Gastrocnemius medialis (tissue), 4 donors: ENCODE results near the gene B4GALT6.

ENCODE experiments used
- POLR2A ChIP-seq, 2 donors: fragments of 450-650 bp; IDR thresholded peaks; one replicate each; pipeline ENCODE4 v1.6.1; 2017; ENCODE audit warnings: antibody characterized with exemption in 2 of 2, mild to moderate bottlenecking in 2 of 2, moderate library complexity in 2 of 2
- TF ChIP-seq, protein P1 (sequence below), 5 experiments: fragments of 450-650 bp in 3 of 5; fragments of 200-600 bp in 2 of 5; sonication (generic) in 2 of 5; IDR thresholded peaks in 4 of 5; conservative IDR thresholded peaks in 1 of 5; 1 replicate in 4 of 5; 2 replicates in 1 of 5; pipeline ENCODE4 v1.5.1; 2016 to 2019; ENCODE audit warnings: antibody characterized with exemption in 5 of 5, mild to moderate bottlenecking in 3 of 5, moderate library complexity in 3 of 5

DNA sequence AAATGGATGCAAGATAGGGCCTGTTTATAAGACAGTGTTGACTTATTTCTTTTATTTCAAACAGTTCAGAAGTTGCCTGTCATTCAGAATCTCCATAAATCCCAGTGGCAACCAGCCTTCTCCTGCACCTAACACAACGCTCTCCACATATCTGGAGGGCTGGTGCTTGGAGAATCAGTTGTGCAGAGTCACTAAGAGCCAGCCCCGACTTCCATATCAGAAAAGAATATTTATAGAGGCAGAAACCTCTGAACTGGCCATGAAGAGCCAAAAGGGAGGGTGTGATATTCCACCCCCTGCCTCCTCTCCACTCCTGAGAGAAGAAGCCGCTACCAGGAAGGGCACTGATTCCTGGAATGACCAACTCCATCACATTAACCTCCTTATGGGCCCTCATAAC, 34.0 kb upstream of the B4GALT6 start:
- TF ChIP-seq, protein P1, sequence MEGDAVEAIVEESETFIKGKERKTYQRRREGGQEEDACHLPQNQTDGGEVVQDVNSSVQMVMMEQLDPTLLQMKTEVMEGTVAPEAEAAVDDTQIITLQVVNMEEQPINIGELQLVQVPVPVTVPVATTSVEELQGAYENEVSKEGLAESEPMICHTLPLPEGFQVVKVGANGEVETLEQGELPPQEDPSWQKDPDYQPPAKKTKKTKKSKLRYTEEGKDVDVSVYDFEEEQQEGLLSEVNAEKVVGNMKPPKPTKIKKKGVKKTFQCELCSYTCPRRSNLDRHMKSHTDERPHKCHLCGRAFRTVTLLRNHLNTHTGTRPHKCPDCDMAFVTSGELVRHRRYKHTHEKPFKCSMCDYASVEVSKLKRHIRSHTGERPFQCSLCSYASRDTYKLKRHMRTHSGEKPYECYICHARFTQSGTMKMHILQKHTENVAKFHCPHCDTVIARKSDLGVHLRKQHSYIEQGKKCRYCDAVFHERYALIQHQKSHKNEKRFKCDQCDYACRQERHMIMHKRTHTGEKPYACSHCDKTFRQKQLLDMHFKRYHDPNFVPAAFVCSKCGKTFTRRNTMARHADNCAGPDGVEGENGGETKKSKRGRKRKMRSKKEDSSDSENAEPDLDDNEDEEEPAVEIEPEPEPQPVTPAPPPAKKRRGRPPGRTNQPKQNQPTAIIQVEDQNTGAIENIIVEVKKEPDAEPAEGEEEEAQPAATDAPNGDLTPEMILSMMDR (IDR thresholded peaks at IDR 0.05 in 4 of 5, conservative IDR thresholded peaks at IDR 0.05 in 1 of 5): no peak
- TF ChIP-seq POLR2A (IDR thresholded peaks at IDR 0.05): no peak
